ENCODE measurements around the gene QRFP. TPM values are rescaled to one million over a fixed set of nuclear protein-coding genes. Genes with fewer than 3 reads are reported as not detected.

QRFP gene
- total RNA-seq, 2 donors from 2014 or later, result not detected

Other genes starting within 250 kb of the QRFP start
- not detected for gene PRDM12, start 232.2 kb downstream of the QRFP start, total RNA-seq
- gene EXOSC2, start 203.0 kb downstream of the QRFP start, total RNA-seq, result 10 to 100 TPM; 43.7 to 55.0 TPM
- gene ABL1, start 61.6 kb downstream of the QRFP start, total RNA-seq, result 10 to 100 TPM; 36.5 to 39.9 TPM
- not detected for gene FIBCD1, start 42.4 kb upstream of the QRFP start, total RNA-seq
- under 1 TPM; 0.65 to 0.74 TPM for gene LAMC3, start 112.4 kb upstream of the QRFP start, total RNA-seq
- gene AIF1L, start 199.7 kb upstream of the QRFP start, total RNA-seq, result under 1 TPM; 0.53 to 0.89 TPM
- gene NUP214, start 228.8 kb upstream of the QRFP start, total RNA-seq, result 10 to 100 TPM; 67.6 to 78.5 TPM

Data from activated T-cell treated with anti-CD3 and anti-CD28 coated beads, Interleukin-2, amount 50 U/mL, for 72 hours (primary cell).